Measurements from ENCODE around the gene AGT. TPM values are rescaled to one million over a fixed set of nuclear protein-coding genes. Genes with fewer than 3 reads are reported as not detected.

Gene AGT
- total and polyA plus RNA-seq, 2 experiments from 2014 or later: 16.6 to 23.8 TPM

DNA sequence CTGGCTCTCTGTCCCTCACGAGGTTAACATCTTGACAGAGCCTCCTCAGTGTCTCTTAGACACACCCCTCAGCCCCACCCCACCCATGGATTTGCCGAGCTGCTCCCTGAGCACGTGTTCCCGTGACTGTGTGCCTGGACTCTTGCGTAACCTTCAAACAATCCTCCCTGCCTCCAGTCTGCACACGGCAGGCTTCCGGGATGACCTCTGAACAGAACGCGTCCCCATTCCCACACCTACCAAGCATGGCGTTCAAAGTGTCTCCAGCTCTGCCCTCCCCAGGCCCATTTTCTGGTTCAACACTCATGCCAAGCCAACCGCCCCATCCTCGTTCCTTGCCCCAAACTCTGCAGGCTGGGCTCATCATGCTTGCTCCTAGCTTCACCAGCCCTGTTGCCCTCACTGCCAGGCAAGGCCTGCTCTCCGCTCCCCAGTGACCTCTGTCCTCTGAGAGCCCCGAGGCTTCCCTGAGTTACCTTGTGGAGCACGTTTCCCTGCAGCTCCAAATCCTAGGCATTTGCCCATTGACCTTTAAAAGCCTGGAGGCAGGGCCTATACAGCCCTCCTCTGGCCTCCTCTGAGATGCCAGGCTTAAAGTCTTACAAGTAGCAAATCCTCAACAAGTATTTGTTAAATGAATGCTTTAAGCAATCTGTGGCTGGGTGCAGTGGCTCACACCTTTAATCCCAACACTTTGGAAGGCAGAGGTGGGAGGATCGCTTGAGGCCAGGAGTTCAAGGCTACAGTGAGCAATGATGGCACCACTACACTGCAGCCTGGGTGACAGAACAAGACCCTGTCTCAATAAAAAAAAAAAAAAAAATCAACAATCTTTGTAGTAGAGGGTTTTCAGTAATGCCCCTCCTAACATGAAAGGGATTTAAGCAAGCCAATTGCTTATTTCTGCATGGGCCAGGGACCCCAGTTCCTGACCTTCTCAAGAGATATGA, 5.0 kb downstream of the AGT start:
- TF ChIP-seq, protein P1, sequence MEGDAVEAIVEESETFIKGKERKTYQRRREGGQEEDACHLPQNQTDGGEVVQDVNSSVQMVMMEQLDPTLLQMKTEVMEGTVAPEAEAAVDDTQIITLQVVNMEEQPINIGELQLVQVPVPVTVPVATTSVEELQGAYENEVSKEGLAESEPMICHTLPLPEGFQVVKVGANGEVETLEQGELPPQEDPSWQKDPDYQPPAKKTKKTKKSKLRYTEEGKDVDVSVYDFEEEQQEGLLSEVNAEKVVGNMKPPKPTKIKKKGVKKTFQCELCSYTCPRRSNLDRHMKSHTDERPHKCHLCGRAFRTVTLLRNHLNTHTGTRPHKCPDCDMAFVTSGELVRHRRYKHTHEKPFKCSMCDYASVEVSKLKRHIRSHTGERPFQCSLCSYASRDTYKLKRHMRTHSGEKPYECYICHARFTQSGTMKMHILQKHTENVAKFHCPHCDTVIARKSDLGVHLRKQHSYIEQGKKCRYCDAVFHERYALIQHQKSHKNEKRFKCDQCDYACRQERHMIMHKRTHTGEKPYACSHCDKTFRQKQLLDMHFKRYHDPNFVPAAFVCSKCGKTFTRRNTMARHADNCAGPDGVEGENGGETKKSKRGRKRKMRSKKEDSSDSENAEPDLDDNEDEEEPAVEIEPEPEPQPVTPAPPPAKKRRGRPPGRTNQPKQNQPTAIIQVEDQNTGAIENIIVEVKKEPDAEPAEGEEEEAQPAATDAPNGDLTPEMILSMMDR (IDR thresholded peaks at IDR 0.05; ENCODE audit: low read depth, low read length): no peak

DNA sequence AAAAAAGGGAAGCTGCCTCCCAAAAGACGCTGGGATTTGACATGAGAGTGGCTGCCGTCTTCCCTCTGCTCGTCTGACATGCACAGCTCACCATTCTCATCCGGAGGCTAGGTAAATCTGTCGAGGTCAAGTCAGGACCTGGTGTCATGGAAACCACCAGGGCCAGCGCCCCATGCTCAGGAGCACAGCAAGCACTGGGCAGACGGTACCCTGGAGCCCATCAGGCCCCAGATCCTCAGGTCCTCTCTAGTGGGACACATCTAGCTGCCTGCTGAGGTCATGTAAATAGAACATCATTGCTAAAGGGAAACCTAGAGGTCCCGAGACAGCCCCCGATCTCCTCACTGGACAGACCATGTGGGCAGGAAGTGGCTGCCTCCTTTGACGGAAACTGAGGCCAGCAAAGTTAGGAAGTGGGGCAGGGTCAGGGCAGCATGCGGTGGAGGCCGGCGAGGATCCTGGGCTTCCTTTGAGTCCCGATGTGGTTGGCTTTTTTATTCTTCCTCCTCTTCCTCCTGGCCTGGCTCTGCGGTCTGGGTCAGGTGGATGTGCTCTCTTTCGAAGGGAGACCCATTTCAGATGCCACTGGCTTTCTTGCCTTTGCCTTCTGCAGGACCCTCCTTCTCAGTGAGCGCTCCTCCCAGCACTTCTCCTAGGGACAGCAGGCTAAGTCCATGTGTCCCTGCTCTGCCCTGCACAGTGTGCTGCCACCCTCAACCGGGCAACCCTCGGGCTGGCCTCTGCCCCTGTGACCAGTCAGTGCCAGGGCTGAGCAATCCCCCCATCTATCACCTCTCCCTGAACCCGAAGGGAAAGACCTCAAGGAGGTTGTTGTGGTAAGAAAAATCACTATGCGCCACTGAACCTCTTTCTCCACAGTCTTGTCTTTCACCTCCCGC, 5.9 kb downstream of the AGT start:
- Histone ChIP-seq H3K9me3 (ENCODE audit: low read depth) (no peaks in the 10 kb centered on the region), H3K4me3 (no peak overlapping the region), H3K27ac (no peak overlapping the region), H3K36me3 (no peaks in the 10 kb centered on the region), H3K27me3 (no peaks in the 10 kb centered on the region), H3K4me1 (ENCODE audit: low read depth) (no peaks in the 10 kb centered on the region)
- TF ChIP-seq, protein P1 (IDR thresholded peaks at IDR 0.05; ENCODE audit: low read depth, low read length): no peak
- no peak for DNase-seq (ENCODE audit: low read depth in 1 of 2, low spot score in 1 of 2)

More for the DNA sequence above, 5.0 kb downstream of the AGT start:
- H3K4me3 ChIP-seq: no peak overlapping the region
- H3K4me1 ChIP-seq (ENCODE audit: low read depth): peaks cover 8% of the 10 kb centered on the region
- H3K27ac ChIP-seq: no peak overlapping the region
- H3K9me3 ChIP-seq (ENCODE audit: low read depth): no peaks in the 10 kb centered on the region
- H3K27me3 ChIP-seq: no peaks in the 10 kb centered on the region
- peak in 1 of 2 donors; percentile 33 for DNase-seq (ENCODE audit: low read depth in 1 of 2, low spot score in 1 of 2)
- H3K36me3 ChIP-seq: no peaks in the 10 kb centered on the region

DNA sequence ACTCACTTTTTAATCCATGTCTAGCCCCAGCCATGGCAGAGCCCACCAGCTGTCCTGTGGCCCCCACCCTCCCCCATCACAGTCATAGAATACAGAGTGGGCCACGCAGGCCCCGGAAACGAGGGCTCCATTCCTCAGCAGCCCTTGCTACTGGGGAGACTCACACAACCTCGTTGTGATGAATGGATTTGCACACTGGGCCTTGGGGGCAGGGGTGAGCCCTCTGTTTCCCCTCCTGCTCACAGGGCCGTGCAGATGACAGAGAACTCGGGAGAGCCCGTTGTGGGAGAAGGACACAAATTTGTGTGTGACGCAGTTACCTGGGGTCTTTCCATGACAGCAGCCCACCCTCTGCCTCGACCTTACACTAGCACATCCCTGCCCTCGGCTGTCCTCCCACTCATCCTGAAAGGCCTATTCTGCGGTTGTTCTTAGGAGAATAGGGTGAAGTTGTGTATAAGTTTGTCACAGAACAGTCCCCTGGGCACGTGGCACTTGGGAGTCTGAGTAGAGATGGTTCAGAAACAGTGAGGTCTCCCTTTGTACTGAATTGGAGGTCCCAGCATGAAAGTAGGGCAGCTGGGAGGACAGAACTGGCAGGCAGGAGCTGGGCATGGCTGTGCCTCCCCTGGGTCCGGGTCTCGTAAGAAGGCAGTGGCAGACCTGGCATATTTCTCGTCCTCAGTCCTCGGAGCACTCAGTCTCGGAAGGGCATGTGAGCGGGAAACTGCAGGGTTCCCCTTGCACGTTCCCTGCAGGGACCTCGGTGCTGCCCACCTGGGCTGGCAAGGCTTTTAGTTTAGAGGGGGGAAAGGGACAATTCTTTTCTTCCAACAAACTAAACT, 6.8 kb downstream of the AGT start:
- Histone ChIP-seq H3K9me3 (ENCODE audit: low read depth) (no peaks in the 10 kb centered on the region), H3K4me3 (no peak overlapping the region), H3K4me1 (ENCODE audit: low read depth) (no peaks in the 10 kb centered on the region), H3K36me3 (no peaks in the 10 kb centered on the region), H3K27me3 (no peaks in the 10 kb centered on the region), H3K27ac (no peak overlapping the region)
- TF ChIP-seq, protein P1 (IDR thresholded peaks at IDR 0.05; ENCODE audit: low read depth, low read length): no peak
- no peak for DNase-seq (ENCODE audit: low read depth in 1 of 2, low spot score in 1 of 2)

DNA sequence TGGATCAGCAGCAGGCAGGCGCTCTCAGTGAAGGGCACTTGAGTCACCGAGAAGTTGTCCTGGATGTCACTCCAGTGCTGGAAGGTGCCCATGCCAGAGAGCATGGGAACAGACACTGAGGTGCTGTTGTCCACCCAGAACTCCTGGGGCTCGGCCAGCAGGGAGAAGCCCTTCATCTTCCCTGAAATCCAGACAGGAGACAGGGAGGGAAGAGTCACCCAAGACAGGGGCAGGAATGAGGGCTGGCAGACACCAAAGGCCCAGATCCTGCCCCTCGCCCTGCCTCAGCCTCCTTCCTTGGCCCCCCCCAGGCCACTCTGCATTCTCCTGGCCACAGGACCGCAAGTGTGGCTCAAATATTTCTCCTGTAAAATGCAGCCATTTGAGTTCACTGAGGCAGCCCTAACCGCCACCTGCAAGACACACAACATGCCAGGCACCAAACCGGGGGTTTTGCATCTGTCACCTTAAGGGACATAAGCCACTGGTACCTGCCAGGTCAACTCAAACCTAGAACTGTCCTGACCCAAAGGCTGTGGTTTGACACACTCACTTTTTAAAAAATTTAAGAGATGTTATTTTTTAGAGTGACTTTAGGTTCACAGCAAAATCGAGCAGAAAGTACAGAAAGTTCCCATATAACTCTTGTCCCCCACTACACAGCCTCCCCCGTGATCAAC, 7.8 kb downstream of the AGT start:
- H3K9me3 ChIP-seq (ENCODE audit: low read depth): no peaks in the 10 kb centered on the region
- no peak overlapping the region for H3K4me3 ChIP-seq
- no peaks in the 10 kb centered on the region for H3K36me3 ChIP-seq
- DNase-seq (ENCODE audit: low read depth in 1 of 2, low spot score in 1 of 2): no peak
- H3K27me3 ChIP-seq: no peaks in the 10 kb centered on the region
- TF ChIP-seq, protein P1 (IDR thresholded peaks at IDR 0.05; ENCODE audit: low read depth, low read length): no peak
- H3K4me1 ChIP-seq (ENCODE audit: low read depth): no peaks in the 10 kb centered on the region
- no peak overlapping the region for H3K27ac ChIP-seq

Data from cardiac muscle cell (in vitro differentiated cells and primary cell).